AML-193 (cell line): ENCODE measurements around the gene KCNIP4.

Experiments
- DNase-seq, 2 experiments: peaks; one replicate each; lab custom pipeline; 2025; lab: John Stamatoyannopoulos, UW

Gene KCNIP4

DNA sequence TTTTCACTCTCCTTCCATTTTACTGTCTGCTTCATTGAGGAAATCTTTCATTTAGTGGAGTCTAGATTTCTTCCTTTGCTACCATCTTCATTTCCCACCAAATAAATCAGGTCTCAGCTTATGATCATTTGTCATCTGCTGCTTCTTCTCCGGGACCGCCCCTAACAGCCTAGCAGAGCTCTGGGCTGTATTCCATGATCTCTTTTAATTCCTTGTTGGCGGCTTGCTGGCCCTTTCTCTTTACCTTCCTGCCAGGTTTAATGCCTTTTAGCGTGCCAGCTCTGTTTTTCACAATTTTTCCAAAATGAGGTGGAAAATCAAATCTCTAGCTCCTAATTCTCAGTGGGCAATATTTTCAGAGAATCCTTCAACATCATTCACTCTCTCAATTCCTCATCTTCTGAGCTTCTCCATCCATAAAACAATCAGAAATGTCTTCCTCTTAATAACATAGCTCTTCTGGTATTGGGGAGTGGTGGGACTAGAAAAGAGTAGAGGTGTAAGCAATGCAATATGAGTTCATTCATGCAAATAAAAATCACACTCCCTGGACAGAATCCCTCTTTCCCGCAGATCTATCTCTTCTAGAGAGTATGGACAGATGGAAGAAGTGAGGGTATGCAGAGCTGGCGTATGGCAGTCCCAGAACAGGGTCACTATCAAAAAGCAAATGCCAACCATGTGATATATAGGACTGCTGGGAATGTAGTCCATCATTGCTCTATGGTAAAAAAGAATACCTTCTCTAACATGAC is 491.3 kb downstream of the KCNIP4 start:
- no peak for DNase-seq

DNA sequence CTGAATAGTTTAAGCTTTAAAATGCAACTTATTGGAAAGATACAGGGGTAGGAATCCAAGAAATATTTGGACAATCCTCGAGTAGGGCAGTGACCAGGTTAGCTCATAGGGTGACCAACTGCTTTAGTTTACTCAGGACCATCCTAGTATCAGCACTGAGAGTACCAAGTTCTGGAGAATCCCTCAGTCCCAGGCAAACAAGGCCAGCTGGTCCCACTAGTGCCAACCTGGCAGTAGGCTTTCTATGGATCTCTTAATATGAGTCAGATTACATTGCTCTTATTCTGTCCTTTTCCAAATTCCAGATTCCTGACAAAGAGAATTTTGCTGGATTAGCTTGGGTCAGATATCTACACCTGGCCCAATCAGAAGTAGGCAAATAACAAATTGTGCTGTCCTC is 493.7 kb downstream of the KCNIP4 start:
- no peak for DNase-seq

DNA sequence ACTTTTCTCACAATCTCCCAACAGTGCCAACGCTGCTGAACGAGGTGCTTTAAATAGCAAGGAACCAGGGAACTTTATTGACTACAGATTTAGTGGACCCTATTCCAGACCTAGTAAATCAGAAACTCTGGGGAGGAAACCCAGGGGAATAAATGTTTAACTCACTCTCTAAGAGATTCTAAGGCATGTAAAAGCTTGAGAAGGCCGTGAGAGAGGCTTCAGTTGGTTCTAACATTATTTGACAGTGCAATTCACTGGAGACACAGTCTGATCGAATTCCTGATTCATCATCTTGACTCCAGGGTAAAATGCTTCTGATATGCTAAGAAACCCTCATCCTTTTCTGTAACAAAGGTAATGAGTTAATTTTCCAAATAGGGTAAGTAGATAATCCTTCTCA is 494.4 kb downstream of the KCNIP4 start:
- DNase-seq, result no peak

DNA sequence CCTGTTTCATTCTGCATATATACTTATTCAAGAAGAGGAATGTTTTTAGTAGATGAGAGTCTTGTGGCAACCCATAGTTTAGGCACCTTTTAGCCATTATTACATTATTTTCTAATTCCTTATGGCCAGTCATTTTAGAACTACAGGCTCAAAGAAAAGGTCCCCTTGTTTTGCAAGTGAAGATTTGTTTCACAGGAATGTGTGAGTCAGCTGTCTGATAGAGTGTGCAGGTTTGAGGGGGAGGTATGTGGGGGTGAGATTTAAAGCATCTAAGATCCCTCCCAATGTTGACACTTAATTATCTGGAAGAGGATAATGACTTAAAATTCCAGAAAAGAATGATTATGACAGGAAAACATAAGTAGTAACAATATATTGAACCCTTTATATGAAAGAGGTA is 495.6 kb downstream of the KCNIP4 start:
- DNase-seq, result no peak

DNA sequence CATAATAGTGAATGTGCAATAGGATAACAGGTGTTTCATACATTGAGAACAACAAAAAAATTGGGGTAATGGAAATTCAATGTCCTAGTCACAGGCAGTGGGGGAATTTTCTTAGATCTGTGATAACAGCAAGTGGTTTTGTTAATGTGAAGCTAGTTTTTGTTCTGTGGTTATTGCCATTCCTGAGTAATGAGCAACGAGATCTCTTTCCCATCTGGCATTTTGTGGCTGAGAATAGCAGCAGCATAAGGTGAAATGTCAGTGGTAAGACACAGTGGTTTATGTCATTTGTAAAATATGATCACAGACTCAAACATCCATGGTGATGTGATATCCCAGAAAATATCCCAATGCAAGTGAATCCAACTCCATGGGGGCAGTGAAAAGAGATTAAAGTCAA is 497.5 kb downstream of the KCNIP4 start:
- DNase-seq, result no peak

DNA sequence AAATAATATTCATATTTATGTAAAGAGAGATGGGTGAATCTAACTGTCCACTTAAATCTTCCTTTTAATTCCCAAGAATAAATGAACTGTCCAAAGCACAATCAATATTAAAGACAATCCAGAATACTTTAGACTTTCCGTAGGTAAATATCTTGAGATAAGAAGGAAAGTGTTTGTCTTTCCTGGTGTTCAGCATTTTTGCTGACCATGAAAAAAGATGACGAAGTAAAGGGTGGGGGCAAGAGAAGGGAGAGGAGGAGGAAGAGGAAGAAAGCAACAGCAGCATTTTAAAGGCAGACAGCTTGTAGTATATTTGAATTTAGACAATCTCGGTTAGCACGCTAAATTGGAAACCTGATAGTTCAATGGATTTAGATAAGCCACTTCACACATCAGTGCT is 498.2 kb downstream of the KCNIP4 start:
- no peak for DNase-seq

DNA sequence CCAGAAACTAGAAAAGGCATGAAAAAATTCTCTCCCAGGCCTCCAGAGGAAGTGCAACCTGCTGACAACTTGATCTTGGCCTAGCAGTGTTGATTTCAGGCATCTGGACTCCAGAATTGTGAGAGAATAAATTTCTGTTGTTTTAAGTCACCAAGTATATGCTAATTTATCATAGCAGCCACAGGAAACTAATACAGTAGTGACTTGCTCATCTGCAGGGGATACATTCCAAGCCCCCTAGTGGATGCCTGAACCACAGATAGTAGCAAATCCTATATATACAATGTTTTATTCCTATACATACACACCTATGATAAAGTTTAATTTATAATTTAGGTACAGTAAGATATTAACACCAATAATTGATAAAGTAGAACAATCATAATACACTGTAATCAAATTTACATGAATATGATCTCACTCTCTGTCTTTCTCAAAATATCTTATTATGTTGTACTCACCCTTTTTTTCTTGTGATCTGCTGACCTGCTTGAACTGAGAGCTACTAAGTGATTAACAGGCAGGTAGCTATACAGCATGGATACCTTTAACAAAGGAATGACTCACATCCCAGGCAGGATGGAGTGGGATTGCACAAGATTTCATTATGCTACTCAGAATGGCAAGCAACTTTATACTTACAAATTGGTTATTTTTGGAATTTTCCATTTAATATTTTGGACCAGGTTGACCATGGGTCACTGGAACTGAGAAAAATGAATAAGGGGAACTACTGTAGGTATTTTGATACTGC is 501.1 kb downstream of the KCNIP4 start:
- no peak for DNase-seq

DNA sequence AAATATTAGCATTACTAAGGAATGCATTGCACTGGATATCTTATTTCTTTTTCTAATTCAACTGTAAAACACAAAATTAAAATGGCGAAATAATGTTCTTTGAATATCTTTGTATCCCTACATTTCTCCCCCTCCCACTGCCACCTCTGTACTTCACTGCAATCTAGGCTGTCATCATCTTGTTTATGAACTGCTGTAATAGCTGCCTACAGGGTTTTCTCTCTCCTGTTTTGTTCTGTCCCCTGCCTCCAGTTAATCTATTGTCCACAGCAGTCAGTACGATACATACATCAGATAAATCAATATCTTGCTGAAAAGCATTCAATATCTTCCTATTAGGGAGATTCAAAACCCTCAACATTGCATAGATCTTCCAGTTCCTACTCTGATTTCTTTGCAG is 528.4 kb downstream of the KCNIP4 start:
- DNase-seq, result no peak

DNA sequence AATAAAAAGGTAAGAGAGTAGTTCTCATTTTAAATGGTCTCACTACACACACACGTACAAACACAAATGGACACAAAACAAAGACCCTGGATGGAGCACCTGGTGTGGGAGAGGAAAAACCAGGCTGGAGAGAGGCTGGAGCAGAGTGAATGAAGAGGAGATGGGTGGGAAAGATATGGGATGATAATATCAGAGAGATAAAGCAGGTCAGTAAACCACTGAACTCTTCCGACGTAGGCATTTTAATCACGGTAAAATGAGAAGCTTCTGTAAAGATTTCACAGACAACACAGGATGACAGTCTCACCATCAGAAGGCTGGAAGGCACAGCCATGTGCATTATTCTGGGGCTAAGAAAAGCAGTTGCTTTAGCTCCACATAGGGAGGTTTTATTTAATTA is 532.8 kb downstream of the KCNIP4 start:
- DNase-seq, result no peak

DNA sequence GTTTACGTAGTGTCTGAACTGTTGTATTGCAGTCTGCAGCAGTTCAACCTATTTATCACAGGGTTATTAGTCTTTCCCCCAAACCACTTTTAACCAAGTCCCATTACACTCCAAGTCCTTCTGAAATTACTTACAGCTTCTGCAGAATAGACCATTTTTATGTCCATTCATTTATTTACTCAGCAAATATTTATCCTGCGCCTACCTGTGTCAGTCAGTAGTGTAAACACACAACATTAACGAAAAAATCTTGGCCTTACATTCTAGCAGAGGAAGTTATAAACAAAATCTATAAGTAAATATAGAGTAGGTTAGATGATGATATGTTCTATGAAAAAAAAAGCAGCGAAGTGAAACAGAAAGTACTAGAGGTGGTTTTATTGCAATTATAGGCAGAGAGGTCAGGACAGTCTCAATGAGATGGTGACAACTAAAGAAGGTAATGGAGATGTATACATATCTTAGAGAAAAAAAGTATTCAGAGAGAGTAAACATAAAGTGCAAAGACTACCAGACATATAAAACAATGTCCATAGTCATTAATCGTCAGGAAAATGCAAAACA is 534.7 kb downstream of the KCNIP4 start:
- DNase-seq, result no peak

DNA sequence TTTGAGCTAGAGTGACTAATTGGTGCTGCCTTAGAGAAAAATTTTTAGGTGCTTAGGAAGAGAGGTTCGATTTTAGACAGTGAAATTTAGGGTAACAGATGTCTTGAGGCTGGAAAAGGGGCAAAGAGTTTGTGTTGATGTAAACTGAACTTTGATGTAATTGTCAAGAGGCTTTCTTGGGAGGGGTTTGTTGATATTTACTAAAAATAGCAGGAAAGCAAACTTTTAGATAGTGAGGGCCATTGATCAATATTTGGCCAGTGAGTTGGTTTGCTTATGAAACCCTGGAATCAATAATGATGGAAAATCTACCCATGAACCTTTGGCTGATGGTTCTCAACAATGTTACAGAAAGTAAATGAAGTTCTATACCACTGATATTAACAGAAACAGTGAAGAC is 537.5 kb downstream of the KCNIP4 start:
- DNase-seq, result no peak

DNA sequence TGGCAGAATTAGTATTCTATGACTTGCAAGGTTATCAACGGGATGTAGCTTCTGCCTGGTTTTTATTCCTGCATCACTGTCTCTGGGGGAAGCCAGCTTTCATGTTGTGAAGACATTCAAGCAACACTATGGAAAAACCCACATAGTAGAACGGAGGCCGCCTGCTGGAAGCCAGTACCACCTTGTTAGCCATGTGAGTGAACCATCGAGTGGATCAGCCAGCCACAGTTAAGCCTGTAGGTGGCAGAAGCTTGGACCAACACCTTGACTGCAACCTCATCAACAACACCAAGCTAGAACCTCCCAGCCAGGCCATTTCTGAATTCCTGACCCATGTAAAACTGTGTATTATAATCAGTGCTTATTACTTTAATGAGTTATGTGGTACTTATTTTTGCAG is 538.2 kb downstream of the KCNIP4 start:
- no peak for DNase-seq

DNA sequence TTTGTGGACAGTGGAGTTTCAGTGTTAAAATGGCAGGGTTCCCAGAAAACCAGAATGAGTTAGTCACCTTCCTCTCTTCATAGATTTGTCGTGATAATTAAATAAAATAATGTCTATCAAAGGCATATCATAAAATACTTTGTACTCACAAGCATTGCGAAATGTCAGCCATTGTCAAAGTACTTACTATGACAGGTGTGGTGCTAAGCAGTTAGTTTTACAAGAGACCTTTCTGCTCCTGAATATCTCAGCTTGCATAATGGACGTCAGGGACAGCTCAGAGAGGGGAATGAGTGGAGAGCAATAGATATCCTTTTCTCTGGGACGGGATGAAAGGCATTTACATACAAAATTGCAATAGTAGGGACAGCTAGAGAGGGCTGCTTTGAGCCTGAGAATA is 560.9 kb downstream of the KCNIP4 start:
- DNase-seq, result no peak

DNA sequence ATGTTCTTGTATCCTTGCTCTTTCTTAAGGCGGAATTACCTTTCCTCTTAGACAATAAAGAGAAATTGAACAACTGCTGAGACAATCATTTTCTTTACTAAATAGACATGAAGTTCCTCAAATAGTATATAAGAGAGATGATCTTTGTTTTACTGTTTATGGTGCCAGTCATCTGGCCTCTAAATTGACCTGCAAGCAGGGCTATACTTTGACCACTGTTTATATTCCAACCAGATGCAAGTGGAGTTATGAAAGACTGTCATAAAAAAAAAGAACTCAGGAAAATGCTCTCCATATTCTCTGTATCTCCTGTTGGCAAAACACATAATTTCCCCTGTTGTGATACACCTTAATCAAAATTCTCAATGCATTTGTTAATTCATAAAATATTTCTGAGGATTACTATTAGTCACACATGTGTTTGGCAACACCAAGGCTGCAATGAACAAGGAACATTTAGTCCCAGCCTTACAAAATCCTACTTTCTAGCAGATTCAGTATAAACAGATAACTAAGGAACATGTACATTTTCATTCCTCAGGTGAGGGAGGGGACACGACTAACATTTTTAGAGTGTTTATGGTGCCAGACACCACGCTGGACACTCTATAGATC is 562.3 kb downstream of the KCNIP4 start:
- DNase-seq, result no peak

DNA sequence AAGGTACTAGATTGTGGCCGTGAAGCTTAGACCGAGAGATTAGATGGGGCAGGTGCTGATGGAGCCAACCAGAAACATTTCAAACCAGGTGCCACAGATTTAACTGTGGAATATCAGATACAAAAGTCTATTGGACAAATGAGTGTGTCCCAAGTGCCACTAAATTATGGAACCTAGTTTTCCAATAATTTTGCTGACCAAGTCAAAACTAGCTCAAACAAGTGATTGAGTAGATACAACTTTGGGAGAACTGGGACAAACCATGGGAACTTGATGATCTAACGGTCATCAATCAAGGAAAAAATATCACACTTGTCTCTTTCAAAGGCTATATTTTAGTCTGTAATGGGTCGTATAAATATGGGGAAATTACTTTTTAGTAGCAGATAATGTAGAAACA is 562.9 kb downstream of the KCNIP4 start:
- DNase-seq, result no peak

DNA sequence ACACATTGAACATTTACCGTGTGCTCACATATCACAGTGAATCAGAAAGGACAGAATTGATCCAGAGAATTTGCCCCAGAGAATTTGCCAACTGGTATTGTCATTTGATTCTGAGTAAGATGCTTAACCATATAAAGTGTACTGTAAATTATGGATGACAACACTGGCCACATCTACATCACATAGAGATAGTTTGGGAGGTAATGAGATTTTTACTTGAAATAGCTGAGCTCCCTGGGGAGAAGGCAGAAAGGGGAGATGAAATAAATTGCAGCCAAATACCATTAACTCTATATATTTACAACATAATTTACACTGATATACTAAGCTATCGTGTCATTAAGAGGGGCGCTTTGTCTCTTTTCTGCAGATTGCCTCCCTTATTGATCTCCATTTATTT is 564.0 kb downstream of the KCNIP4 start:
- DNase-seq, result no peak

DNA sequence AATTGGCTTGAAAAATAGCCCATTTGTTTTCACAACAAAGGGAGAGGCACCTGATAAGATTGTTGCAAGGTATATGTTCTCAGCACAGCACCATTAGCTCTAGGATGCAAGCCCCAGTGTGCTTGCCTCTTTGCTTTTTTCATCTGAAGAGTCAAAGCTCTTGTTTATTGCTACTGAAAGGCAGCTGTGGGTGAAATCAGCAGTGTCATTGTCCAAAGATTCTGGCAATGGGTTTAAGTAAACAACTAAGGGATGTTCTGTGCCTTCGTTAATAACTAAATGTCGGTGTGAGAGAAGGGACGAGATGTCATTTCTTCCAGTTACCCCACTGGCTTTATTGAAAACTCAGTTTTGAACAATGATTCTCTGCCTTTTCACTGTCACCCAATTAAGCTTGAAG is 567.7 kb downstream of the KCNIP4 start:
- no peak for DNase-seq

DNA sequence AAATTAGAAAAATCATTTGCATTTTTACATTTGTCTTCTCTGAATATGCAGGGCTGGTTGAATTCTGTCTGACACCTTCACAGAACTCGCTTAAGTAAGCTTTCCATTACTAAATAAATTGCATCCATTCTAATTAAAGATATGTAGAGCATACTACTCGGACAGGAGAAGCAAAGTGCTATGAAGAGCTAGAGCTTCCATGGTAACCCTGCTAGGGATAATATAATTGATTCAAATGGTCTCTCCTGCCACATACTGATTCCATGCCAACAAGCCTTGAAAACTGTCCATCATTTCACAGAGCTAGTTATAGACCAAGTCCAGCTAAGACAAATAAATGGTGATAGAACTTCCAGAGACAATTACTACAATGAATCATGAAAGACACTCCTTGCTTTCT is 571.5 kb downstream of the KCNIP4 start:
- no peak for DNase-seq

DNA sequence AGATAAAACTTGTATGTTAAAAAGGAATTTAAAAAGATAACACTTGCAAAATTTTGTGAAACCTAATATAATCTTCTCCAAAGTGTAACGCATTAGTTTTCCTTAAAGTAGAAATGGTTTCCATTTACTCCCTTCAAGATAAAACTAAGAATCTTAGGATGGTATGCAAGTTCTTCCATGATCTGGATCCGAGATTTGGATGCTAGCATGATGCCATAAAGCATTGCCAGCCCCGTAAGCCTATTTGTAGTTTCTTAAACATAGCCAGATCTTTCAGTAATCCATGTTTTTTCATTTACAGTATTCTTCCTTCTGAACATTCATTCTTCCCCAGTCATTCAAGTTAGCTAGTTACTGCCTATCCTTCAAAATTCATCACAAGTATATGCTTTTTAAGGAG is 572.4 kb downstream of the KCNIP4 start:
- no peak for DNase-seq

DNA sequence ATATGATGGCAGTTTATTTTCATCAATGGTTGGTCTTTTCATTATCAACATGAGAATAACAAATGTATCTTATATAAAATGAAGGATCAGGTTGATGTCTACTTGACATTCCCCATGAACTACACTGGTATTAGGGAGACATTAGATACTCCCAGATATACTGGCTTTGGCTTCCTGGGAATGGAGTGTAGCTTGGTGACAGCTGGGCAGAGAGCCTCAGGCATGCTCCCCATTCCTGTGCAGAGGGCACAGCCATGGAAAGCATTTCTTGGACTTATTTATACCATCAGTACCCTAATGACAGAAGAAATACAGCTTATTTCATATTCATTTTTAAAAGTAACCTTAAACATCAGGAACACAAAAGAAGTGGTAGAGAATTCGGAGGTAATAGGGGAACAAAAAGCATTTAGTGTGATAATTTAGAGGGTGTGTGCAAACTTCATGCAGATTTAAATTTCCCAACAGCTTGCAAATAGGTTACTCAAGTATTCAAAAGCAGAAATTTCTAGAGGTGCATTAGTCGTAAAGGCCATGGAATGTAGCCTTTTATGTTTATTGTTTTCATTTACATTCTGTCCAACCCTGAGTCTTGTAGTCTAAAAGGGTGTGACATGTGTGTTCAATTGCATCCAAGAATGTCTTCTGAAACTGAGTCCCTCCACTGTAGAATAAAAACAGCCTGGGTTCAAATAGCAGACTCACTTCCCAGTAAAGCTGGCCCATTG is 573.8 kb downstream of the KCNIP4 start:
- no peak for DNase-seq

DNA sequence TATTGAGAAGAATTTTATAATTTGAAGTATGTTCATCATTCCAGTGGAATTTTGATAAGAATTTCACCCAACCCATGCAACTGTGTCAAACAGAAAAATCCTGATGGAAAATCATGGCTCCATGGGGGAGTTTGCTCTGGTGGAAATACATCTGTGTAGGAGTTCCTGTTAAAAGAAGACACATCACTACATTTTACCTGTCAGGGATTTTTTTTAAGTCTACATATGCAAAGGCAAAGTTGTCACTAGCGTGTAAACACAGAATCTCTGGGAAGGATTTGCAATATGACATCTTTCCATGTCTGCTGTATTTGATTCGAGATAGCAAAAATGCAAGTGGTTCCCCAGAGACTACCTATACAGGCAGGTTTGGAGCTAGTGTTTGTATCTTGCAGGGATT is 581.0 kb downstream of the KCNIP4 start:
- no peak for DNase-seq

DNA sequence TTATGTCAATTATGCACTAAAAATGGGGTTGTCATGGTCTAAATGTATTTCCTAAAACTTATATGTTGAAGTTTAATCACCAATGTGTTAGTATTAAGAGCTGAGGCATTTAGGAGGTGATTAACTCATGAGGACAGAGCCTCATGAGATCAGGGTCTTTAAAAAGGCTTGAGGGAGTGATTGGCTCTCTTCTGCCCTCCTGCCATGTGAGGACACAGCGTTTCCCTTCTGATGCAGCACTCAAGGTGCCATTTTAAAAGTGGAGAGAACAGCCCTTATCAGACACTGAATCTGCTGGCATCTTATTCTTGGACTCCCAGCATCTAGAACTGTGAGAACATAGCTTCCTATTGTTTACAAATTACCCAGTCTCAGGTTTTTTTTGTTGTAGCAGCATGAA is 581.7 kb downstream of the KCNIP4 start:
- no peak for DNase-seq
